Activated CD4-positive, alpha-beta T cell treated with anti-CD3 and anti-CD28 coated beads, Interleukin-2, amount 50 U/mL, for 48 hours (primary cell): Measurements from ENCODE around the gene HELZ2.

Experiments used
- DNase-seq, 2 experiments: peaks; one replicate each; pipeline ENCODE4 v3.0.0-alpha.2; 2020

Gene HELZ2

DNA sequence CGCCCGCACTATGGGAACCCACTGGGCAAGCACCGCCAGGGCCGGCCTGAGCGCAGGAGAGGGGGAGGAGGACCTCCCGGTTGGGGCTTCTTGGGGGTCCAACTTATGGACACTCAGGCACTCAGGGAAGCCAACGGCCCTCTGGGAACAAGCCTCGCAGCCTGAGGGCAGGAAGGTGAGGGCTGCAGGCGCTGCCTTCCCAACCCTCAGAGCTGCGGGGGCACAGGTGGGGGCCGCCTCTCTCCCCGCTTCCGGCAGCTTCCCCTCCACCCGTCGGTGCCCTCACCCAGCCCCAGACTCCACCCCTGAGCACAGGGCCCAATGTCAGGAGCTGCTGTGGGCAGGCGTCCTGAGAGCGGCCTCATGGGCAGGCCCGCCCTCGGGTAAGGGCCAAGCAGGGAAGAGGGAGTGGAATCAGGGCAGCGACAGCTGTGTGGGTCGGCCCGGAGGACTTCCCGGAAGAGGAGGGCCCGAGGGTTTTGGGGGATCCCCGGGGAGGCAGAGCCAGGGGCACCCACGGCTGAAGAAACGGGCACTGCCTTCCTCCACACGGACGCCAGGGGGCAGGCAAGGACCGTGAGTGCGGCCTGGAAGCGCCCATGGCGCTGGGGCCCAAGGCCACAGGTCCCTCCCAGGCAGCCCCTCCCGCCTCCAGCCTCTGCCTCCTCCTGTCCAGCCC is 36.4 kb downstream of the HELZ2 start:
- DNase-seq: peak; percentile 96 to 98

DNA sequence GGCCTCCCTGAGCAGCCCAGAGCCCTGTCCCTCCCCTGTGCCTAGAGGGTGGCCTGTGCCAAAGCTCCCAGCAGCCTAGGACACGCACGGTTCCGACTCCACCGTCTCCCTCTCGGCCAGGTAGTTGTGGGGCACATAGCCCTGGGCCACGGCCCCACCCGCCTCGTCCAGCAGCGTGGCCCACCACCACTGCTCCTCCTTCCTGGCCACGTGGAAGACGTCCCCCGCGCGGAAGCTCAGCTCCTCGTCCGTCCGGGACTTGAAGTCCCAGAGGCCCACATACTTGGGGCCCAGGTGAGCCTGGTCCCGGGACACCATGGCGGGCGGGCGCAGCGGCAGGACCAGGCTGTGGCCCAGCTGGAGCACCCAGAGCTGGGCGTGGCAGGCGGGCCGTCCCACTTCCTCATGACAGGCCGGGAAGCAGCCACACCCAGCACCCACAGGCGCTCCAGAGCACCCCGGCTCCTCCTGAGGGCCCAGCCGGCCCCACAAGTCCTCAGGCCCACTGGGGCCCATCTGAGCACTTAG is 37.0 kb downstream of the HELZ2 start, which contains the start of gene PTK6:
PTK6 (minus strand) TSS at position 380 of the 528 bp plus-strand sequence; CDS start at position 318, 62 bp downstream.
- peak; percentile 58 to 65 for DNase-seq

DNA sequence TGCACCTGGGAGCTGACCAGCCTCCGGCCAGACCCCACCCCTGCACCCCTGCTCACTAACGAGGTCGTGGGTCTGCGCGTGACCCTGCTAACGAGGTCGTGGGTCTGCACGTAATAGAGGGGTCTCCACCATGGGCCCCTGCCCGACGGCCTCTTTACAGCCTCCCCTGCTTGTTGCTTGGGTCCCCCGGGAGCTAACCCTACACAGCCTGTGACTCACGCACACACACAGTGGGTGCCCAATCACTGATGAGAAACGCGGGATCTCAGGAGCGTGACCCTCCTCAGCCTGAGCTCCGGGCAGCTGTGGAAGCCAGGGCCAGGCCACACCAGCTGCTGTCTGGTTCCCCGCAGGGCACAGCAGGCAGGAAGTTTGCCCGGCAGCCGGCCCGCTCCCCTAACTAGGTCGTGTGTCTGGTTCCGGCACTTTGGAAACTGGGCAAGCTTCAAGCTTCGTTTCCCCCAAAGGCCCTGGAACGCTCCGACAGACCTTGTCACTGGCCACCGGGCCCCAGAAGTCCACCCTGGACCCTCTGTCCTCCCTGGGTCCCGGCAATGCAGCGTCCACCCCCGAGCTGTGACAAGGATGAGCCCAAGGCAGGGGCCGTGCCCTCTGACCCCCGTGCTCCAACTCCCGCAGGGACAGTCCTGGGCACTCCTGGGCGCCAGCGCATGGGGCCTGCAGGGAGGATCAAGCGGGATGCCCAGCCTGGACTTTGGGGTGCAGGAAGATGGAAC is 37.6 kb downstream of the HELZ2 start:
- DNase-seq: no peak

DNA sequence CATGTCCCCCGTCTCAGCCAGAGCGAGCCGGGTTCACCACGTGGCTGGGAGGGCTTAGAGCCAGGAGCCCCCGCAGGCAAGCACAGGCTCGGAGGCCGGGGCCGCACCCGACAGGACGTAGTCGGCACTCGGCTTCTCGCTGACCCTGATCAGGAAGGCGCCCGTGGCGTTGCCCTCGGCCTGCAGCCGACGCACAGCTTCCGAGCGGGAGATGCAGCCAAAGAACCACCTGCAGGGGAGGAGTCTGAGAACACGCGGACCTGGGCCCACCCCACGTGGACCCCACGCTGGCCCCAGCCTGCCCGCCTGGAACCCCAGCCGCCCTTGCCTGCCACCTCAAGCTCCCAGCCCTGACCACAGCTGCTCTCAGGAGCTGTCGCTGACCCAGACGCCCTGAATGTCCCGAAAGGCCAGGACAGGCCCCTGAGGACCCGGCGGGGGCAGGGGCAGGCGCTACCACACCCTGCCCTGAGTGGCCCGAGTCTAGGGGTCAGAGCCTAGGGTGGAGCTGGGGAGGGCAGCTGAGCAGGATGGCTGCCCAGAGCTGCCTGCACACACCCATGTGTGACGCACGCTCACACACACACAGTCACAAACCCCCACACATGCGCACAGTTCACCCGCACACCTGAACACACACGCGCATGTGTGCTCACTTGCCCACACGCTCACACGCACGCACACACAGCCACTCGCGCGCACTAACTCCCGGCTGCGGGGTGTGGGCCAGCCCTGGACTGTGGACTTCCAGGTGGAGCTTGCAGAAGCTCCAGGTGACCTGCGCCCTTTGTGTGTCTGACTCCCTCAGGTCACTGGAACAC is 39.0 kb downstream of the HELZ2 start:
- no peak for DNase-seq

DNA sequence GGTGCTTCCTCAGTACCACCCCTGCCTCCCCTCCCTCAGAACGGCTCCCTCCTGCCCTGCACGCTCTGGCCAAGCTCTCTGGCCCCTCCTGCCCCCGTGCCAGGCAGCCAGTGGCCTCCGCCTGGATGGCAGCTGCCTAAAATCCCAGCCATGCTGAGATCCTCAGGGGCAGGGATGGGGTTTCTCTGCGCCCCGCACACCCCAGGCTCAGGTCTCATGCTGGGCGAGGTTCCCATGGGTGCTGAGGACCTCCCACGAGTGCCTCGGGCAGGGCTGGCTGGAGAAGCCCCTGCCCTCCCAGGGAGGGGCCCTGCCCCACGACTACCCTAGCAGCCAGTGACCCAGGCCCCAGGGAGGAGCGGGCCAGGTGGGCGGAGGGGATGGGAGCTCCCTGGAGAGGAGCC is 39.6 kb downstream of the HELZ2 start:
- no peak for DNase-seq

DNA sequence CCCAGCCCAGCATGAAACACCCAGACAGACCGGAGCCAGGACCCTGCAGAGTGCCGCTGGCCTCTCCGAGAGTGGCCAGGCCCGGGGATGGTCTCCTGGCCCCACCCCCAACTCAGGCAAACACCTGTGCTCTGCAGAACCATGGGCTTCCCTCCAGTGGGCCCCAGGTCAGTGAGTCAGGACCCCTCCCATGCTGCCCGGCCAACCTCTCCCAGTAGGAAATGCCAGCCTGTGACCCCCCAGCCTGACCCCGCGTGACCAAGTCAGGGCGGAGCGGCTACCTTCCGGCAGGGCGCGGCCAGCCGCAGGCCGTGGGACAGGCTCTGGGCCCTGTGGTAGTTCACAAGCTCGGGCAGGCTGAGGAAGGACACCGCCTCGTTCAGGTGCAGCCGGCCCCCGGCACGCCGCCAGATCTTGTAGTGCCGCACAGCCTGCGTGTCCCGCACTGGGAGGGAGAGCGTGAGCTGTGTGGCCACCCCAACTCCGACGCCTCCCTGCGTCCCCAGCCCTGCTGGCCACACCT is 40.1 kb downstream of the HELZ2 start:
- DNase-seq: no peak

DNA sequence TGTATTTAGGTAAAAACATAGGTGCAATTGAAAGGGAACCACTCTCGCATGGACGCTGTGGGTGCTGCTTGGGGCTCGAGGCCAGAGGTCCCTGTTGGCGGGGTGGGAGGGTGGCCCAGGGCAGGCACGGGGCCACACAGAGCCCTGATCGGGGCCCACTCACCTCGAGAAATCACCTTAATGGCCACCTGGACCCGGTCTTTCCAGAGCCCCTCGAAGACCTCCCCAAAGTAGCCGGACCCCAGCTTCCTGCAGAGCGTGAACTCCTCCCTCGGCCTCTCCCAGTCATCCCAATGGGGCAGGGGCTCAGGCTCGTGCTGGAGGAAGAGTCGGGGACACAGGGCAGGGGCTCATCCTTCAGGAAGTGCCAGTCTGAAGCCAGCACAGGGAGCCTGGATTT is 40.7 kb downstream of the HELZ2 start:
- no peak for DNase-seq

DNA sequence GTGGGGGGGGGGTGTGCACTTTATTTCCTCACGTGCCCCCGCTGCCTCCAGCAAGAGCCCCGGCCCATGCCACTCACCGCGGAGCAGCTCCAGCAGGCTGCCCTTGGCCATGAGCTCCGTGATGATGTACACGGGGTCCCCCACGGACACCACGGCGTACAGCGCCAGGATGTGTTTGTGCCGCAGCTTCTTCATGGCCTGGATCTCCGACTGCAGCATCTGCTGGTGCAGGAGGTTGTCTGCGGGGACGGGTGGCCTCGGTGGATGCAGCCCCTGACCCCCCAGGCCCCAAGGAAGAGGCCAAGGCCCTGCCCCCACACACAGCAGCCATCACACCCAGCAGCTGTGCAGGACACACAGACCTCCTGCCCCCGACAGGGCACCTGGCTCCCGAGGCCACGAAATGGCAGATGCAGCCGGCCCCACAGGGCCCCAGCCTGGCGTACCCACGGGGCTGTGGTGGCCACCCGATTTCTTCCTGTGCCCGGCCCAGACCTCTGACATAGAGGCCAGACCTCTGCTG is 41.5 kb downstream of the HELZ2 start:
- DNase-seq: no peak

DNA sequence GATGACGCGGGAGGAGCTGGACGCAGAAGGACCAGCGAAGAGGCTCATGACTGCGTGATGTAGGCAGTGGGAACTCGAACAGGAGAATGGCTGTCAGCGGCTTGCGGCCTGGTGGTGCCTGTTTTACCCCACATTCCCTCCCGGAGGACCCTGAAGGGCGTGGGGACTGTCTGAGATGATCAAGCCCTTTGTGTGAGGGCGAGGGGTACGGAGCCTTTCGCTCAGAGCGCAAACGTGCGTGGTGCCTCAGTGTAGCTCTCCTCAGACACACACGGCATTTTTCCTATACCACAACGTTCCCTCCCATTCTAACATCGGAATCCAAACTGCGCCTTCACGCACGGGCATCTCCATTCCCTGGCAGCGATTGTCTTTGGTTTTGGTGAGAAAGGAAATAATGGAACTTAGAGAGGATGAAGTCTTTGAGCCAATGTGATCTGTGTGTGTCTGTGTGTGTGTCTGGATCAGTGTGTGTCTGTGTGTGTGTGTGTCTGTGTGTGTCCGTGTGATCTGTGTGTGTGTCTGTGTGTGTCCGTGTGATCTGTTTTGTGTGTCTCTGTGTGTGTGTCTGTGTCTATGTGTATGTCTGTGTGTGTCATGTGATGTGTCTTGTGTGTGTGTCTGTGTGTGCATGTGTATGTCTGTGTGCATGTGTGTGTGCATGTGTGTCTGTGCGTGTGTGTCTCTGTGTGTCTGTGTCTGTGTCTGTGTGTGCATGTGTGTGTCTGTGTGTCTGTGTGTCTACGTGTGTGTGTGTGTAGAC is 42.2 kb downstream of the HELZ2 start:
- no peak for DNase-seq

DNA sequence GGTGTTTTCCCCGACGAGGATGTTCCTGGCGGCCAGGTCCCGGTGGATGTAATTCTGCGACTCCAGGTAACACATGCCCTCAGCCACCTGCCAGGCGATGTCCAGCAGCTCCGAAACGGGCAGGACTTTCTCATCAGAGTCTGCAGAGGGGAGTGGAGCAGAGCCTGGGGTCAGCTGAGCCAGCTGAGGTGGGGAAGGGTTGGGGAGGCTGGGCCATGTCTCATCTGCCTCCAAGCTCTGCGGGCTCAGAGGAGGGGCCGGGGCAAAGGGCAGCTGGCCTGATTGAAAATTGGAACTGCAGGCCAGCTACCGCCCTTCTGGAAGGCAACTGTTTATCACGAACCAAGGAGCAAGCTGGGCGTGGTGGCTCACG is 43.3 kb downstream of the HELZ2 start:
- no peak for DNase-seq

DNA sequence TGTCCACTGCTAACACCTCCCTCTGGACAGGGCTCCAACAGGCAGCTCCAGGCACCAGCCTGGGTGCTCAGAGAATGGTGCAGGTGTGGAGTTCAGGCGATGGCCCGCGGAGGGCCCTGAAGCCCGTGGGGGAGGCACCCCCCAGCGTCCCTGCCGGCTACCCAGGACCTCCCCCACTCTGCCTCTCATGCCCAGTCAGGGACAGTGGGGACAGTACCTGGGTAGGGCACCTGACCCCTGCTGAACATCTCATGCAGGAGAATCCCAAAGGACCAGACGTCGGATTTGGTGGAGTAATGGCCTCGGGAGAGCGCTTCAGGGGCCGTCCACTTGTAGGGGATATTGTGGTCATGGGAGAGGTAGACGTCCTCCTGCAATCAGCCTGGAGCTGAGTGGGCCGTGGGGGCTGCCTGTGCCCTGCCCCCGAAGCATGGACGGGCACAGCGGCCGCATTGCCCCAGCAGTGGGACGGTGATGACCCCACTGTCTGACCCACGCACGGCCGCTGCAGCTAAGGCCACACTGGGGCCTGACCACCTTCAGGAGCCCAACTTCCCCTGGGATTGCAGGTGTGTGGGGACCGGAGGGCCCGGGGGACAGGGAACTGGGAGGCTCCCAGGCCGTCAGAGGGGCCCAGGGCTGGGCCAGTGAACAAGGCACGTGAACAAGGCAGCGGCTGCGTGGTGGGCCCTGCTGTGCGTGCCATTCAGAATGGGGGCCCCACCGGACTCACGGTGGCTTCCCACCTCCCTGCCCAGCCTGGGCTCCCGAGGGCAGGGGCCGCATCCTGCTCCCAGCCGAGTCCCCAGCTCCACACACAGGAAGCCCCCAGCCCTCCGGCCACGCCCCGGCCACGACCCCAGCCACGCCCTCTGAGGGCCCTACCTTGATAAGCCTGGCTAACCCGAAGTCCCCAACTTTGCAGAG is 43.9 kb downstream of the HELZ2 start:
- no peak for DNase-seq

DNA sequence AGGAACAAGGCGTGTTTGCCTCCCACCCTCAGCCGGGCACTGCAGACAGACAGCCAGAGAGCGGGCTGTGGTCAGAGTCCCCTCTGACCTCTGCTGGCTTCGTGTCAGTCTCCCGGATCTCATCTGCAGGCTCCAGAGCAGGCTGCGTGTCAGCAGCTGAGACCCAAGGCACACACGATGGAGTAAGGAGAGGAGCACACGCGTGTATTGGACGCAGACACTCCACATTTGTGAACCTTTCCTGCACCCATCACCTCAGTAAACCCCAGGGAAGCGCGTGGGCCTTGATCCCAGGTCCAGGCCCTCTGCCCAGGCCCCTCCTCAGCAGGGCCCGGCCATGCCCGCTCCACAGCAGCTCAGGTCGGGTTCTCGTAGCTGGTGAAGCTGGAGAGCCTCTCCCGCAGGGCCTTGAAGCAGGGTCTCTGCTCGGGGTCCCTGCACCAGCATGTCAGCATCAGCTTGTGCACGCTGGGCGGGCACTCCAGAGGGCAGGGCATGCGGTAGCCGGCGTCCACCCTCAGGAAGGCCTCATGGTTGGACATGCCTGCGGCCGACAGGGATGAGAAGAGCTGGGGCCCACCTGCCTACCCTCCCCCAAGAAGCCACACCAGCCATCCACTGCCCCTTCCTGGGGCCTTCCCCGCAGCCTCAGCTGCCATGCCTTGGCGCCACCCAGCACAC is 44.7 kb downstream of the HELZ2 start:
- DNase-seq: no peak

DNA sequence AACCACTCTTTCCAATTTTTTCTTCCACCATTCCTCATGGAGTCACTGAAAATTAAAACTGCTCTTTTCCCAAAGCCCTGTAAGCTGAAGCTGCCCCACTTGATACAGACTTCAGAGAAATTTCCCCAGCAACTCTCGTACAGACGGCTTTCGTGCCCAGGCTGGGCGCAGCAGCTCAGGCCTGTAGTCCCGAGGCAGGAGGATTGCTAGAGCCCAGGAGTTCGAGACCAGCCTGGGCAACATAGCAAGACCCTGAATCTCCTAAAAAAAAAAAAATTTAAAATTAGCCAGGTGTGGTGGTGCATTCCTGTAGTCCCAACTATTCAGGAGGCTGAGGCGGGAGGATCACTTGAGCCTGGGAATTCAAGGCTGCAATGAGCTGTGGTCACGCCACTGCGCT is 46.9 kb downstream of the HELZ2 start:
- DNase-seq: no peak

DNA sequence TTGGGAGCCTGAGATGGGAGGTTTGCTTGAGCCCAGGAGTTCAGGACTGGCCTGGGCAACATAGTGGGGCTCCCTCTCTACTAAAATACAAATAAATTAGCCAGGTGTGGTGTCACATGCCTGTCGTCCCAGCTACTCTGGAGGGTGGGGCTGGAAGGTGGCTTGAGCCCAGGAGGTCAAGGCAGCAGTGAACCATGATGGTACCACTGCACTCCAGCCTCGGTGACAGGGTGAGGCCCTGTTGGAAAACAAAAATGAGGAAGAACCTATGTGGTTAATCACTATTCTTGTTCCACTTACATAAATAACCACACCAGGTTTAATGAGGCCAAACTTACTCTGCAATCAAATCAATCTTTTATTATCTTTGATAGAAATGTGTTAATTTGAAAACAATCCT is 48.1 kb downstream of the HELZ2 start:
- no peak for DNase-seq

DNA sequence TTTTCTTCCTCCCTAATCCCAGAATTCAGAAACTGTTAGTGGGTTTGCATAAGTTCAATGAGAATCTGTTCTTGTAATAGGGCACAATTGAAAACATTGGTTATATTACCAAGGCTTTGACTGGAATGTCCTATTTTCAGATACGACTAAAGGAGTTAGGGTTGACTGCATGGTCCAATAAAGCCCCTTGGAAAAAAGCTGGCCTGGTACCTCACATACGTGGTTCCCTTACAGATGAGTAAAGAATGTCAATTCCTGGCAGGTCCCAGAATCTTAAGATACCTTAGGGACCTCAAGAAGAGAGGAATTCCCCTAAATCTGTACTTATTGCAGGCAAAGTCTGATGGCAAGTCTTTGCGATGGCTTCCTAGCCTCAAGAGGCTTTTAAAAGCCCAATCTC is 48.9 kb downstream of the HELZ2 start:
- DNase-seq: no peak
